Neural cell (in vitro differentiated cells): ENCODE measurements around the gene PMAIP1. TPM values are rescaled to one million over a fixed set of nuclear protein-coding genes. Genes with fewer than 3 reads are reported as not detected.

ENCODE experiments used
- H2AFZ ChIP-seq: fragments of 200-600, 300-800 bp; sonication (generic), shearing (Covaris generic); 2 replicates; pipeline ENCODE4 v1.6.0; 2014; ENCODE audit warnings: low read depth, mild to moderate bottlenecking, antibody characterized with exemption, low read length, moderate library complexity
- H3F3A ChIP-seq: fragments of 200-600 bp; shearing (Covaris generic); 2 replicates; pipeline ENCODE4 v1.6.1; 2016; ENCODE audit warnings: mild to moderate bottlenecking, moderate library complexity, mixed read lengths, antibody characterized with exemption, low read length; ENCODE audit not compliant: insufficient read depth, poor library complexity, severe bottlenecking
- H3K27ac ChIP-seq: fragments of 200-600, 300-800 bp; sonication (generic), shearing (Covaris generic); 2 replicates; pipeline ENCODE4 v1.5.1; 2014; ENCODE audit warnings: mild to moderate bottlenecking, low read length, moderate library complexity
- H3K27me3 ChIP-seq: fragments of 300-800, 200-600 bp; sonication (generic), shearing (Covaris generic); 2 replicates; pipeline ENCODE4 v1.6.0; 2014; ENCODE audit warnings: mild to moderate bottlenecking, low read depth, low read length, moderate library complexity; ENCODE audit not compliant: insufficient read depth
- H3K36me3 ChIP-seq: fragments of 300-800, 200-600 bp; sonication (generic), shearing (Covaris generic); 2 replicates; pipeline ENCODE4 v1.5.1; 2014; ENCODE audit warnings: mild to moderate bottlenecking, antibody characterized with exemption, low read length, moderate library complexity; ENCODE audit not compliant: insufficient read depth
- H3K4me2 ChIP-seq: fragments of 300-800, 200-600 bp; sonication (generic), shearing (Covaris generic); 2 replicates; pipeline ENCODE4 v1.6.0; 2014; ENCODE audit warnings: mild to moderate bottlenecking, low read length
- H3K4me3 ChIP-seq: fragments of 300-800, 200-600 bp; sonication (generic), shearing (Covaris generic); 2 replicates; pipeline ENCODE4 v1.5.1; 2014; ENCODE audit warnings: mild to moderate bottlenecking, low read length, moderate library complexity
- H3K79me2 ChIP-seq: fragments of 200-600 bp; shearing (Covaris generic); replicated peaks from 2 replicates; pipeline ENCODE4 v1.6.0; 2014; ENCODE audit warnings: mild to moderate bottlenecking, low read length, moderate library complexity; ENCODE audit not compliant: insufficient read depth
- H3K9ac ChIP-seq: fragments of 300-800, 200-600 bp; sonication (generic), shearing (Covaris generic); 2 replicates; pipeline ENCODE4 v1.6.1; 2016; ENCODE audit warnings: mild to moderate bottlenecking, low read length, mixed read lengths
- H3K9me2 ChIP-seq: fragments of 200-600 bp; shearing (Covaris generic); 2 replicates; pipeline ENCODE4 v1.6.1; 2016; ENCODE audit warnings: mild to moderate bottlenecking, low read length, mixed read lengths; ENCODE audit not compliant: insufficient read depth
- H3K9me3 ChIP-seq: fragments of 200-600, 300-800 bp; sonication (generic), shearing (Covaris generic); 2 replicates; pipeline ENCODE4 v1.6.1; 2016; ENCODE audit warnings: mild to moderate bottlenecking, mixed run types, low read length, moderate library complexity, mixed read lengths
- H4K20me1 ChIP-seq: fragments of 200-600 bp; shearing (Covaris generic); 2 replicates; pipeline ENCODE4 v1.6.1; 2016; ENCODE audit warnings: mild to moderate bottlenecking, mixed run types; ENCODE audit not compliant: insufficient read depth
- CTCF ChIP-seq: fragments of 450-650 bp; IDR thresholded peaks from 2 replicates; pipeline ENCODE4 v1.5.1; 2014; ENCODE audit warnings: antibody characterized with exemption, mild to moderate bottlenecking, moderate library complexity; ENCODE audit not compliant: poor library complexity, severe bottlenecking
- EP300 ChIP-seq: fragments of 450-650 bp; conservative IDR thresholded peaks from 2 replicates; pipeline ENCODE4 v1.6.1; 2014; ENCODE audit warnings: antibody characterized with exemption, mild to moderate bottlenecking, moderate library complexity; ENCODE audit not compliant: poor library complexity, severe bottlenecking
- EZH2 ChIP-seq: fragments of 200-600, 300-800 bp; shearing (Covaris generic), sonication (generic); IDR thresholded peaks from 2 replicates; pipeline ENCODE4 v1.6.1; 2014; ENCODE audit warnings: antibody characterized with exemption, low read length, borderline replicate concordance, mild to moderate bottlenecking; ENCODE audit not compliant: insufficient read depth, poor library complexity, severe bottlenecking
- MXI1 ChIP-seq: fragments of 450-650 bp; conservative IDR thresholded peaks from 2 replicates; pipeline ENCODE4 v1.6.1; 2014; ENCODE audit warnings: antibody characterized with exemption, mild to moderate bottlenecking; ENCODE audit not compliant: poor library complexity, severe bottlenecking
- POLR2AphosphoS5 ChIP-seq: IDR thresholded peaks from 2 replicates; pipeline ENCODE4 v1.6.1; 2012
- RAD21 ChIP-seq: fragments of 450-650 bp; conservative IDR thresholded peaks from 2 replicates; pipeline ENCODE4 v1.6.1; 2014; ENCODE audit warnings: antibody characterized with exemption, mild to moderate bottlenecking, moderate library complexity
- REST ChIP-seq: IDR thresholded peaks from 2 replicates; pipeline ENCODE4 v1.6.1; 2012; ENCODE audit warnings: borderline replicate concordance
- SMC3 ChIP-seq: fragments of 450-650 bp; conservative IDR thresholded peaks from 2 replicates; pipeline ENCODE4 v1.6.1; 2014; ENCODE audit warnings: antibody characterized with exemption, mild to moderate bottlenecking, moderate library complexity; ENCODE audit not compliant: poor library complexity
- TAF1 ChIP-seq: IDR thresholded peaks from 2 replicates; pipeline ENCODE4 v1.6.1; 2012; ENCODE audit warnings: low read depth
- polyA plus RNA-seq: library from polyadenylated mRNA; depleted of rRNA; stranded (reverse); fragments of >200 nt; gene quantifications from 2 replicates; pipeline ENCODE4 v1.2.3, GENCODE V29; 2014

Gene PMAIP1
- polyA plus RNA-seq, 1 donor from 2014 or later, result 2.4 TPM

GRCh38 chr18:59902993-59903610 lies 3.3 kb downstream of the PMAIP1 start:
- Histone ChIP-seq H2AFZ (no peak overlapping the region), H3K79me2 (no peaks in the 10 kb centered on the region), H3K4me2 (no peak overlapping the region), H3K36me3 (no peaks in the 10 kb centered on the region), H3K4me3 (no peak overlapping the region), H3K27me3 (peaks cover 39% of the 10 kb centered on the region), H4K20me1 (no peaks in the 10 kb centered on the region), H3K27ac (no peak overlapping the region), H3K9ac (no peak overlapping the region), H3K9me3 (peaks cover 2% of the 10 kb centered on the region), H3K9me2 (no peaks in the 10 kb centered on the region), H3F3A (no peaks in the 10 kb centered on the region)
- no peak for TF ChIP-seq MXI1
- TF ChIP-seq EP300, result no peak
- TF ChIP-seq POLR2AphosphoS5, result no peak
- no peak for TF ChIP-seq RAD21
- TF ChIP-seq EZH2, result no peak
- TF ChIP-seq SMC3, result no peak
- TF ChIP-seq TAF1, result no peak
- no peak for TF ChIP-seq REST
- no peak for TF ChIP-seq CTCF

- TF ChIP-seq REST (no peak), RAD21 (no peak), TAF1 (no peak), POLR2AphosphoS5 (no peak), SMC3 (no peak), MXI1 (no peak), EP300 (no peak), CTCF (no peak), EZH2 (no peak)
- H3K9me2 ChIP-seq, result no peaks in the 10 kb centered on the region
These were observed 4.3 kb downstream of the PMAIP1 start for GRCh38 chr18:59904011-59904601.

More at GRCh38 chr18:59904011-59904601, 4.3 kb downstream of the PMAIP1 start:
- H3K36me3 ChIP-seq, result no peaks in the 10 kb centered on the region
- H3K27ac ChIP-seq, result no peak overlapping the region
- H2AFZ ChIP-seq, result no peak overlapping the region
- no peaks in the 10 kb centered on the region for H3F3A ChIP-seq
- H3K9ac ChIP-seq, result no peak overlapping the region
- H3K79me2 ChIP-seq, result no peaks in the 10 kb centered on the region
- H4K20me1 ChIP-seq, result no peaks in the 10 kb centered on the region
- H3K4me2 ChIP-seq, result no peak overlapping the region
- no peak overlapping the region for H3K4me3 ChIP-seq
- H3K27me3 ChIP-seq, result peaks cover 29% of the 10 kb centered on the region
- H3K9me3 ChIP-seq, result no peaks in the 10 kb centered on the region
